Smooth muscle cell (in vitro differentiated cells): ENCODE data around the gene GRK7. TPM values are rescaled to one million over a fixed set of nuclear protein-coding genes. Genes with fewer than 3 reads are reported as not detected.
"Not testable (repeated sequence)": the region's sequence is repeated elsewhere in the genome, so short reads cannot be mapped to it uniquely, and the experiment has no call there.

Experiments used
- DNase-seq: peaks from one replicate; lab custom pipeline; 2025; ENCODE audit not compliant: unreplicated experiment; lab: John Stamatoyannopoulos, UW
- H2AFZ ChIP-seq: fragments of 200-600 bp; sonication (generic); 2 replicates; pipeline ENCODE4 v1.6.0; 2016; ENCODE audit warnings: antibody characterized with exemption, low read depth, mild to moderate bottlenecking
- H3F3A ChIP-seq: fragments of 200-600 bp; sonication (generic); 2 replicates; pipeline ENCODE4 v1.6.0; 2017; ENCODE audit warnings: antibody characterized with exemption, low read depth
- H3K27ac ChIP-seq: fragments of 200-600 bp; sonication (generic); 2 replicates; pipeline ENCODE4 v1.5.1; 2016; ENCODE audit warnings: low read depth, mild to moderate bottlenecking
- H3K27me3 ChIP-seq: fragments of 200-600 bp; sonication (generic); 2 replicates; pipeline ENCODE4 v1.6.1; 2016; ENCODE audit warnings: low read depth, mild to moderate bottlenecking
- H3K36me3 ChIP-seq: fragments of 200-600 bp; sonication (generic); 2 replicates; pipeline ENCODE4 v1.5.1; 2016; ENCODE audit warnings: low read depth
- H3K4me1 ChIP-seq: fragments of 200-600 bp; sonication (generic); 2 replicates; pipeline ENCODE4 v1.5.1; 2016; ENCODE audit warnings: low read depth
- H3K4me2 ChIP-seq: fragments of 200-600 bp; sonication (generic); 2 replicates; pipeline ENCODE4 v1.6.0; 2016; ENCODE audit warnings: mild to moderate bottlenecking
- H3K4me3 ChIP-seq: fragments of 200-600 bp; sonication (generic); 2 replicates; pipeline ENCODE4 v1.5.1; 2016; ENCODE audit warnings: mild to moderate bottlenecking
- H3K79me2 ChIP-seq: fragments of 200-600 bp; sonication (generic); 2 replicates; pipeline ENCODE4 v1.6.0; 2016; ENCODE audit warnings: low read depth, mild to moderate bottlenecking
- H3K9ac ChIP-seq: fragments of 200-600 bp; sonication (generic); 2 replicates; pipeline ENCODE4 v1.6.0; 2016; ENCODE audit warnings: low read depth
- H3K9me3 ChIP-seq: fragments of 200-600 bp; sonication (generic); replicated peaks from 2 replicates; pipeline ENCODE4 v1.5.1; 2016; ENCODE audit warnings: low read depth
- H4K20me1 ChIP-seq: fragments of 200-600 bp; sonication (generic); 2 replicates; pipeline ENCODE4 v1.6.0; 2016; ENCODE audit warnings: low read depth
- CTCF ChIP-seq: fragments of 200-600 bp; sonication (generic); IDR thresholded peaks from 2 replicates; pipeline ENCODE4 v1.5.1; 2017; ENCODE audit warnings: borderline replicate concordance, mild to moderate bottlenecking, antibody characterized with exemption; ENCODE audit not compliant: insufficient read depth, poor library complexity, severe bottlenecking
- WGBS: methylation state at CpG from one replicate; pipeline ENCODE4 v1.1.7; 2016; ENCODE audit warnings: low lambda C conversion rate; 5-methylcytosine and 5-hydroxymethylcytosine counted together
- polyA plus RNA-seq: library from polyadenylated mRNA; unstranded; fragments of >200 nt; fragmentation: Nextera tagmentation; extraction: Ambion mirVana; gene quantifications from 2 replicates; pipeline ENCODE4 v1.2.1, GENCODE V29; 2016
- total RNA-seq: library from RNA; depleted of rRNA; stranded (reverse); fragments of >200 nt; gene quantifications from 2 replicates; pipeline ENCODE4 v1.2.3, GENCODE V29; 2014

Gene GRK7
- total and polyA plus RNA-seq, 2 experiments from 2014 or later: not detected

GRCh38 chr3:141746962-141747361 is 16.2 kb upstream of the GRK7 start:
- H3K36me3 ChIP-seq: peaks cover 16% of the 10 kb centered on the region
- WGBS: 90% methylated on average over 4 of the region's 4 CpGs
- peaks cover 32% of the 10 kb centered on the region for H3K79me2 ChIP-seq

GRCh38 chr3:141753399-141753798 is 9.8 kb upstream of the GRK7 start:
- Histone ChIP-seq H3K79me2 (no peaks in the 10 kb centered on the region), H4K20me1 (no peaks in the 10 kb centered on the region), H3K36me3 (no peaks in the 10 kb centered on the region), H3K27me3 (no peaks in the 10 kb centered on the region), H3K9me3 (no peaks in the 10 kb centered on the region), H3K27ac (no peak overlapping the region), H3K4me2 (no peak overlapping the region), H3F3A (no peaks in the 10 kb centered on the region), H3K4me1 (no peaks in the 10 kb centered on the region), H3K4me3 (no peak overlapping the region), H3K9ac (no peak overlapping the region), H2AFZ (no peak overlapping the region)
- DNase-seq: no peak
- WGBS: 86% methylated on average over 3 of the region's 3 CpGs
- no peak for TF ChIP-seq CTCF

More at GRCh38 chr3:141746962-141747361, 16.2 kb upstream of the GRK7 start:
- no peaks in the 10 kb centered on the region for H3K9me3 ChIP-seq
- no peak overlapping the region for H3K4me2 ChIP-seq
- no peak for TF ChIP-seq CTCF
- no peak overlapping the region for H3K9ac ChIP-seq
- no peak overlapping the region for H2AFZ ChIP-seq
- peaks cover 57% of the 10 kb centered on the region for H4K20me1 ChIP-seq
- no peaks in the 10 kb centered on the region for H3K4me1 ChIP-seq
- no peak overlapping the region for H3K4me3 ChIP-seq
- no peak for DNase-seq
- no peaks in the 10 kb centered on the region for H3K27me3 ChIP-seq
- H3F3A ChIP-seq: no peaks in the 10 kb centered on the region
- H3K27ac ChIP-seq: no peak overlapping the region

GRCh38 chr3:141754032-141754431 is 9.2 kb upstream of the GRK7 start:
- no peaks in the 10 kb centered on the region for H3F3A ChIP-seq
- no peak overlapping the region for H3K27ac ChIP-seq
- H3K9me3 ChIP-seq: no peaks in the 10 kb centered on the region
- H4K20me1 ChIP-seq: no peaks in the 10 kb centered on the region
- H3K4me3 ChIP-seq: no peak overlapping the region
- no peaks in the 10 kb centered on the region for H3K27me3 ChIP-seq
- H3K79me2 ChIP-seq: no peaks in the 10 kb centered on the region
- H2AFZ ChIP-seq: no peak overlapping the region
- no peaks in the 10 kb centered on the region for H3K36me3 ChIP-seq
- no peak for DNase-seq
- H3K9ac ChIP-seq: no peak overlapping the region
- TF ChIP-seq CTCF: no peak
- 93% methylated on average over 1 of the region's 1 CpG for WGBS
- H3K4me2 ChIP-seq: no peak overlapping the region
- no peaks in the 10 kb centered on the region for H3K4me1 ChIP-seq

- WGBS: 62% methylated on average over 13 of the region's 19 CpGs
- DNase-seq, H4K20me1 ChIP-seq, H3K36me3 ChIP-seq, H3K9me3 ChIP-seq, H3K4me1 ChIP-seq, H3F3A ChIP-seq, H3K4me2 ChIP-seq, H3K27me3 ChIP-seq, H3K9ac ChIP-seq, H3K27ac ChIP-seq, H3K79me2 ChIP-seq, H2AFZ ChIP-seq, H3K4me3 ChIP-seq: not testable (repeated sequence)
Observed at GRCh38 chr3:141762552-141762951, 656 bp upstream of the GRK7 start.
